Breast epithelium (tissue), 3 donors: Measurements from ENCODE around the gene SLC7A9.

Experiments
- POLR2AphosphoS5 ChIP-seq, 3 donors: sonication (generic); formaldehyde crosslinking; IDR thresholded peaks; one replicate each; pipeline ENCODE4 v1.6.1; 2017; ENCODE audit warnings: antibody characterized with exemption in 3 of 3
- TF ChIP-seq, protein P1 (sequence below), 3 donors: fragments of 450-650 bp; IDR thresholded peaks; one replicate each; pipeline ENCODE4 v1.5.1; 2016 to 2017; ENCODE audit warnings: antibody characterized with exemption in 3 of 3, mild to moderate bottlenecking in 3 of 3, moderate library complexity in 3 of 3

DNA sequence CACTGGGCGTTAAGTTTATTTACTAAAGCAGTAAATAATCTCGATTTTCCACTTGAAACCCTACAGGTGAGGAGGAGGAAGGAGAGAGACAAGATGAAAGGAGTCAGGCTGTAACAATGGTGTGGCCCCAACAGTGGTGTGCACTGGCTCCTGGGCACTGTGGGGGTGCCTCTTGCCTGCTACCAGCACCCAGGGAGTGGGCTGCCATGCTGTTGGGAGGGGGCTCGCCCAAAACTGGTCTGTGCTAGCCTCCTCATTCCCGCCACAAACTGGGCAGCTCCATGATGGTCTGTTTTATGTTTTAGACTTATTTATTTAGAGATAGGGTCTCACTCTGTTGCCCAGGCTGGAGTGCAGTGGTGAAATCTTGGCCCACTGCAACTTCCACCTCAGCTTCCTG lies 49.8 kb upstream of the SLC7A9 start:
- TF ChIP-seq, protein P1, sequence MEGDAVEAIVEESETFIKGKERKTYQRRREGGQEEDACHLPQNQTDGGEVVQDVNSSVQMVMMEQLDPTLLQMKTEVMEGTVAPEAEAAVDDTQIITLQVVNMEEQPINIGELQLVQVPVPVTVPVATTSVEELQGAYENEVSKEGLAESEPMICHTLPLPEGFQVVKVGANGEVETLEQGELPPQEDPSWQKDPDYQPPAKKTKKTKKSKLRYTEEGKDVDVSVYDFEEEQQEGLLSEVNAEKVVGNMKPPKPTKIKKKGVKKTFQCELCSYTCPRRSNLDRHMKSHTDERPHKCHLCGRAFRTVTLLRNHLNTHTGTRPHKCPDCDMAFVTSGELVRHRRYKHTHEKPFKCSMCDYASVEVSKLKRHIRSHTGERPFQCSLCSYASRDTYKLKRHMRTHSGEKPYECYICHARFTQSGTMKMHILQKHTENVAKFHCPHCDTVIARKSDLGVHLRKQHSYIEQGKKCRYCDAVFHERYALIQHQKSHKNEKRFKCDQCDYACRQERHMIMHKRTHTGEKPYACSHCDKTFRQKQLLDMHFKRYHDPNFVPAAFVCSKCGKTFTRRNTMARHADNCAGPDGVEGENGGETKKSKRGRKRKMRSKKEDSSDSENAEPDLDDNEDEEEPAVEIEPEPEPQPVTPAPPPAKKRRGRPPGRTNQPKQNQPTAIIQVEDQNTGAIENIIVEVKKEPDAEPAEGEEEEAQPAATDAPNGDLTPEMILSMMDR (IDR thresholded peaks at IDR 0.05): no peak
- TF ChIP-seq POLR2AphosphoS5 (IDR thresholded peaks at IDR 0.05): no peak
